Liver (tissue), 3 donors: Measurements from ENCODE around the gene HLA-F.

Experiments
- CTCF ChIP-seq: fragments of 150-350 bp; IDR thresholded peaks from 2 replicates; pipeline ENCODE4 v1.5.1; 2017; ENCODE audit warnings: improper control_type of control experiment, low read depth, low read length; ENCODE audit not compliant: missing input control
- REST ChIP-seq: IDR thresholded peaks from 2 replicates; pipeline ENCODE4 v1.6.1; 2016; ENCODE audit warnings: antibody characterized with exemption, mild to moderate bottlenecking
- TAF1 ChIP-seq: conservative IDR thresholded peaks from 2 replicates; pipeline ENCODE4 v1.6.1; 2016; ENCODE audit warnings: antibody characterized with exemption, mild to moderate bottlenecking
- donor health status: healthy.
- donor health status: healthy.

- TF ChIP-seq REST (peak; percentile 37), CTCF (peak; percentile 97), TAF1 (no peak)
Measured at GRCh38 chr6:29752451-29753308, 29.4 kb downstream of the HLA-F start.
